Ishikawa (cell line): ENCODE measurements around the gene ANKRD27.

Experiments used
- CEBPB ChIP-seq: IDR thresholded peaks from 2 replicates; pipeline ENCODE4 v1.6.1; 2012
- CREB1 ChIP-seq: IDR thresholded peaks from 2 replicates; pipeline ENCODE4 v1.6.1; 2012; ENCODE audit warnings: low read depth
- EGR1 ChIP-seq: IDR thresholded peaks from 2 replicates; pipeline ENCODE4 v1.6.1; 2012
- EP300 ChIP-seq: IDR thresholded peaks from 2 replicates; pipeline ENCODE4 v1.6.1; 2012; ENCODE audit warnings: borderline replicate concordance
- NFIC ChIP-seq: IDR thresholded peaks from 2 replicates; pipeline ENCODE4 v1.6.1; 2012
- RAD21 ChIP-seq: IDR thresholded peaks from 2 replicates; pipeline ENCODE4 v1.6.1; 2012; ENCODE audit warnings: low read depth
- TAF1 ChIP-seq: IDR thresholded peaks from 2 replicates; pipeline ENCODE4 v1.6.1; 2012; ENCODE audit warnings: low read depth, mild to moderate bottlenecking
- TEAD4 ChIP-seq: IDR thresholded peaks from 2 replicates; pipeline ENCODE4 v1.6.1; 2012
- YY1 ChIP-seq: IDR thresholded peaks from 2 replicates; pipeline ENCODE4 v1.6.1; 2012; ENCODE audit warnings: low read depth
- ZBTB7A ChIP-seq: IDR thresholded peaks from 2 replicates; pipeline ENCODE4 v1.6.1; 2012; ENCODE audit warnings: low read depth
- TF ChIP-seq, protein P1 (sequence below): IDR thresholded peaks from 2 replicates; pipeline ENCODE4 v1.6.1; 2012
- TF ChIP-seq, protein P2 (sequence below): IDR thresholded peaks from 2 replicates; pipeline ENCODE4 v1.6.1; 2012; ENCODE audit warnings: low read depth, mild to moderate bottlenecking
- TF ChIP-seq, protein P3 (sequence below): IDR thresholded peaks from 2 replicates; pipeline ENCODE4 v1.6.1; 2012

DNA sequence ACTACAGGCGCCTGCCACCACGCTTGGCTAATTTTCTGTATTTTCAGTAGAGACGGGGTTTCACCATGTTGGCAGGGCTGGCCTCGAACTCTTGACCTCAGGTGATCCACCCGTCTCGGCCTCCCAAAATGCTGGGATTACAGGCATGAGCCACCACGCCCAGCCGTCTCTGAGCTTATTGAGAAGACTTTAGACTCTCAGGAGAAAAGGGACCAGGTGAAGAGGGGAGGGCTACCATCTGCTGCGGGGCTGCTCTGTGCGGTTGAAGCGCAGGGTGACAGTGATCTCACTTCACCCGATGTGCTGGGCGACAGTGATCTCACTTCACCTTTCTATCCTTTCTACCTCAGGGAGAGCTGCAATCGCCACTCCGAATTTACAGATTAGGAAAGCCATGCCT is 68.7 kb downstream of the ANKRD27 start:
- TF ChIP-seq RAD21 (no peak), CREB1 (no peak), YY1 (no peak), EP300 (no peak), CEBPB (no peak), NFIC (no peak), TAF1 (no peak), ZBTB7A (no peak), TEAD4 (no peak), EGR1 (no peak)
- TF ChIP-seq, protein P1, sequence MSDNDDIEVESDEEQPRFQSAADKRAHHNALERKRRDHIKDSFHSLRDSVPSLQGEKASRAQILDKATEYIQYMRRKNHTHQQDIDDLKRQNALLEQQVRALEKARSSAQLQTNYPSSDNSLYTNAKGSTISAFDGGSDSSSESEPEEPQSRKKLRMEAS: no peak
- TF ChIP-seq, protein P2, sequence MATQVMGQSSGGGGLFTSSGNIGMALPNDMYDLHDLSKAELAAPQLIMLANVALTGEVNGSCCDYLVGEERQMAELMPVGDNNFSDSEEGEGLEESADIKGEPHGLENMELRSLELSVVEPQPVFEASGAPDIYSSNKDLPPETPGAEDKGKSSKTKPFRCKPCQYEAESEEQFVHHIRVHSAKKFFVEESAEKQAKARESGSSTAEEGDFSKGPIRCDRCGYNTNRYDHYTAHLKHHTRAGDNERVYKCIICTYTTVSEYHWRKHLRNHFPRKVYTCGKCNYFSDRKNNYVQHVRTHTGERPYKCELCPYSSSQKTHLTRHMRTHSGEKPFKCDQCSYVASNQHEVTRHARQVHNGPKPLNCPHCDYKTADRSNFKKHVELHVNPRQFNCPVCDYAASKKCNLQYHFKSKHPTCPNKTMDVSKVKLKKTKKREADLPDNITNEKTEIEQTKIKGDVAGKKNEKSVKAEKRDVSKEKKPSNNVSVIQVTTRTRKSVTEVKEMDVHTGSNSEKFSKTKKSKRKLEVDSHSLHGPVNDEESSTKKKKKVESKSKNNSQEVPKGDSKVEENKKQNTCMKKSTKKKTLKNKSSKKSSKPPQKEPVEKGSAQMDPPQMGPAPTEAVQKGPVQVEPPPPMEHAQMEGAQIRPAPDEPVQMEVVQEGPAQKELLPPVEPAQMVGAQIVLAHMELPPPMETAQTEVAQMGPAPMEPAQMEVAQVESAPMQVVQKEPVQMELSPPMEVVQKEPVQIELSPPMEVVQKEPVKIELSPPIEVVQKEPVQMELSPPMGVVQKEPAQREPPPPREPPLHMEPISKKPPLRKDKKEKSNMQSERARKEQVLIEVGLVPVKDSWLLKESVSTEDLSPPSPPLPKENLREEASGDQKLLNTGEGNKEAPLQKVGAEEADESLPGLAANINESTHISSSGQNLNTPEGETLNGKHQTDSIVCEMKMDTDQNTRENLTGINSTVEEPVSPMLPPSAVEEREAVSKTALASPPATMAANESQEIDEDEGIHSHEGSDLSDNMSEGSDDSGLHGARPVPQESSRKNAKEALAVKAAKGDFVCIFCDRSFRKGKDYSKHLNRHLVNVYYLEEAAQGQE: no peak
- TF ChIP-seq, protein P3, sequence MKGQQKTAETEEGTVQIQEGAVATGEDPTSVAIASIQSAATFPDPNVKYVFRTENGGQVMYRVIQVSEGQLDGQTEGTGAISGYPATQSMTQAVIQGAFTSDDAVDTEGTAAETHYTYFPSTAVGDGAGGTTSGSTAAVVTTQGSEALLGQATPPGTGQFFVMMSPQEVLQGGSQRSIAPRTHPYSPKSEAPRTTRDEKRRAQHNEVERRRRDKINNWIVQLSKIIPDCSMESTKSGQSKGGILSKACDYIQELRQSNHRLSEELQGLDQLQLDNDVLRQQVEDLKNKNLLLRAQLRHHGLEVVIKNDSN: no peak
